Transverse colon (tissue), 4 donors: ENCODE data around the gene PI4KA. TPM values are rescaled to one million over a fixed set of nuclear protein-coding genes. Genes with fewer than 3 reads are reported as not detected.
"Not testable (repeated sequence)": the region's sequence is repeated elsewhere in the genome, so short reads cannot be mapped to it uniquely, and the experiment has no call there.

Experiments used
- DNase-seq: peaks from one replicate; pipeline ENCODE4 v3.0.0-alpha.2; 2019
- H3K27ac ChIP-seq, 4 donors: fragments of 200-600 bp; sonication (generic); 2 replicates each; pipeline ENCODE4 v1.5.1; 2016 to 2018; ENCODE audit warnings: inconsistent platforms in 4 of 4
- H3K27me3 ChIP-seq: fragments of 200-600 bp; sonication (generic); 2 replicates; pipeline ENCODE4 v1.5.1; 2017; ENCODE audit warnings: inconsistent platforms
- H3K36me3 ChIP-seq, 4 donors: fragments of 200-600 bp; sonication (generic); 2 replicates each; pipeline ENCODE4 v1.5.1; 2017 to 2019; ENCODE audit warnings: inconsistent platforms in 4 of 4
- H3K4me1 ChIP-seq, 4 donors: fragments of 200-600 bp; sonication (generic); 2 replicates each; pipeline ENCODE4 v1.5.1; 2017 to 2020; ENCODE audit warnings: inconsistent platforms in 4 of 4
- H3K4me3 ChIP-seq, 4 donors: fragments of 200-600 bp; sonication (generic); 1 replicate in 1 of 4; 2 replicates in 3 of 4; pipeline versions ENCODE4 v1.5.1 to v1.6.1; 2017 to 2019; ENCODE audit warnings: inconsistent platforms in 4 of 4
- H3K9me3 ChIP-seq, 2 donors: fragments of 200-600 bp; sonication (generic); 2 replicates each; pipeline ENCODE4 v1.5.1; 2017 to 2019; ENCODE audit warnings: inconsistent platforms in 2 of 2
- EP300 ChIP-seq: sonication (generic); formaldehyde crosslinking; IDR thresholded peaks from one replicate; pipeline ENCODE4 v1.6.1; 2017; ENCODE audit warnings: antibody characterized with exemption, low read depth
- POLR2A ChIP-seq: fragments of 450-650 bp; IDR thresholded peaks from one replicate; pipeline ENCODE4 v1.6.1; 2016; ENCODE audit warnings: antibody characterized with exemption, mild to moderate bottlenecking, moderate library complexity
- POLR2AphosphoS5 ChIP-seq, 3 donors: sonication (generic); formaldehyde crosslinking; IDR thresholded peaks; one replicate each; pipeline ENCODE4 v1.6.1; 2016; ENCODE audit warnings: antibody characterized with exemption in 3 of 3
- WGBS, 2 donors: methylation state at CpG; one replicate each; pipeline ENCODE4 v1.1.5; 2018; ENCODE audit warnings: low coverage in 1 of 2; 5-methylcytosine and 5-hydroxymethylcytosine counted together
- in situ Hi-C, 4 donors: fragments of 200-750 bp; cut with MboI; loops; one replicate each; pipeline versions ENCODE4 v1.15.0 to v1.15.1; 2017; ENCODE audit warnings: low sequenced_read_pairs in 3 of 4, low pct_ligation_motif_present in 1 of 4, low pct_unique_long_range_greater_than_20kb in 1 of 4
- intact Hi-C: fragments of 100-400 bp; cut with DNase I; formaldehyde crosslinking; loops from one replicate; pipeline ENCODE4 v1.15.1; 2023; ENCODE audit warnings: low total_unique reads
- total RNA-seq, 4 donors: library from RNA; depleted of rRNA; stranded (reverse); fragments of >200 nt; gene quantifications; one replicate each; pipeline ENCODE4 v1.1.0, GENCODE V29; 2016
- TF ChIP-seq, protein P1 (sequence below), 5 experiments: fragments of 200-600 bp in 3 of 5; fragments of 450-650 bp in 2 of 5; sonication (generic) in 3 of 5; IDR thresholded peaks; 1 replicate in 2 of 5; 2 replicates in 3 of 5; pipeline ENCODE4 v1.5.1; 2016 to 2017; ENCODE audit warnings: antibody characterized with exemption in 5 of 5, inconsistent platforms in 3 of 5, mild to moderate bottlenecking in 2 of 5, moderate library complexity in 1 of 5

Gene PI4KA
- total RNA-seq, 4 donors from 2014 or later: 90.8 to 126 (median 109) TPM

DNA sequence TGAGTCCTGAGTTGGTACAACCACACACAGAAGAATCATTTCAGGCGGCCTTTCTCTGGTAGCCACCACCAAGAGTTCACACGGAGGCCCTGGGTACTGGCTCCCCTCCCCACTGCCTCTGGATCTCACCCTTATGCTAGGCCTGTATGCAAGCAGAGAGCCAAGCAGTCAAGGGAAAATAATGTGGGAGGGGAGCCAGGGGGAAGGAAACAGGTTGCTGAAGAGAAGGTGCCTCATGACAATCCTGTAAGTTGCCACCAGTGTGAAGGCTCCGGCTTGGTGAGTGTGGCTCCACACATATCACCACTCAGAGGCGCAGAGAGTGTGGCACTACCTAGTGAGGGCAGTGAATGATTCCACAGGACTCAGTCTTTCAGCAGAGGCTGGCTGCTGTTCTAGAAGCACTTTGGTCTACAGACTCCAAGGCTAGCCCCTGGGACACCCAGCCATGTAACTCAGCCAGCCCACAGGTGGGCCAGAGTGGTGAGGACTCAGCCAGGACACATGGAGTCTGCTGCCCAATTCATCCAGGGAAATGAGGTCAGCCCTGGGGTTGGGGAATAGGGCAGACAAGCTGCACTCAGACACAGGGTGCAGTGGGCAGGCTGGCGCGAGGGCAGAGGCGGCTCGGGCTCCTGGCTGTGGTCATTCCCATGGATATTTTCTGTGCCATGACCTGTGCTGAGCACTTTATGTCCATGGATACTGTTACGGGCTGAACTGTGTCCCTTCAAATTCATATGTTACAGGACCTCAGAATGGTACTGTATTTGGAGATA is 133.7 kb downstream of the PI4KA start:
- WGBS, 2 donors: 97 to 100% methylated on average over 1 to 9 of the region's 9 CpGs
- H3K27me3 ChIP-seq: no peaks in the 10 kb centered on the region
- no peak overlapping the region for H3K4me3 ChIP-seq
- in situ Hi-C loops (loop anchor here in 1 of 4 donors (25.0 kb wide), 2 partner anchors 138 to 313 kb away; no protein-coding TSS in a partner anchor), intact Hi-C loops (loop anchor here (5.0 kb wide), 1 partner anchor 277 kb away; the partner anchor contains the start of gene THAP7)
- no peak for TF ChIP-seq POLR2AphosphoS5 (IDR thresholded peaks at IDR 0.05)
- TF ChIP-seq EP300: no peak
- no peak for TF ChIP-seq POLR2A
- TF ChIP-seq, protein P1, sequence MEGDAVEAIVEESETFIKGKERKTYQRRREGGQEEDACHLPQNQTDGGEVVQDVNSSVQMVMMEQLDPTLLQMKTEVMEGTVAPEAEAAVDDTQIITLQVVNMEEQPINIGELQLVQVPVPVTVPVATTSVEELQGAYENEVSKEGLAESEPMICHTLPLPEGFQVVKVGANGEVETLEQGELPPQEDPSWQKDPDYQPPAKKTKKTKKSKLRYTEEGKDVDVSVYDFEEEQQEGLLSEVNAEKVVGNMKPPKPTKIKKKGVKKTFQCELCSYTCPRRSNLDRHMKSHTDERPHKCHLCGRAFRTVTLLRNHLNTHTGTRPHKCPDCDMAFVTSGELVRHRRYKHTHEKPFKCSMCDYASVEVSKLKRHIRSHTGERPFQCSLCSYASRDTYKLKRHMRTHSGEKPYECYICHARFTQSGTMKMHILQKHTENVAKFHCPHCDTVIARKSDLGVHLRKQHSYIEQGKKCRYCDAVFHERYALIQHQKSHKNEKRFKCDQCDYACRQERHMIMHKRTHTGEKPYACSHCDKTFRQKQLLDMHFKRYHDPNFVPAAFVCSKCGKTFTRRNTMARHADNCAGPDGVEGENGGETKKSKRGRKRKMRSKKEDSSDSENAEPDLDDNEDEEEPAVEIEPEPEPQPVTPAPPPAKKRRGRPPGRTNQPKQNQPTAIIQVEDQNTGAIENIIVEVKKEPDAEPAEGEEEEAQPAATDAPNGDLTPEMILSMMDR (IDR thresholded peaks at IDR 0.05): no peak
- H3K4me1 ChIP-seq: no peaks in the 10 kb centered on the region
- H3K9me3 ChIP-seq: no peaks in the 10 kb centered on the region
- peaks cover 0 to 44% (median 19%) of the 10 kb centered on the region in 4 donors for H3K36me3 ChIP-seq
- no peak overlapping the region for H3K27ac ChIP-seq
- DNase-seq: no peak

DNA sequence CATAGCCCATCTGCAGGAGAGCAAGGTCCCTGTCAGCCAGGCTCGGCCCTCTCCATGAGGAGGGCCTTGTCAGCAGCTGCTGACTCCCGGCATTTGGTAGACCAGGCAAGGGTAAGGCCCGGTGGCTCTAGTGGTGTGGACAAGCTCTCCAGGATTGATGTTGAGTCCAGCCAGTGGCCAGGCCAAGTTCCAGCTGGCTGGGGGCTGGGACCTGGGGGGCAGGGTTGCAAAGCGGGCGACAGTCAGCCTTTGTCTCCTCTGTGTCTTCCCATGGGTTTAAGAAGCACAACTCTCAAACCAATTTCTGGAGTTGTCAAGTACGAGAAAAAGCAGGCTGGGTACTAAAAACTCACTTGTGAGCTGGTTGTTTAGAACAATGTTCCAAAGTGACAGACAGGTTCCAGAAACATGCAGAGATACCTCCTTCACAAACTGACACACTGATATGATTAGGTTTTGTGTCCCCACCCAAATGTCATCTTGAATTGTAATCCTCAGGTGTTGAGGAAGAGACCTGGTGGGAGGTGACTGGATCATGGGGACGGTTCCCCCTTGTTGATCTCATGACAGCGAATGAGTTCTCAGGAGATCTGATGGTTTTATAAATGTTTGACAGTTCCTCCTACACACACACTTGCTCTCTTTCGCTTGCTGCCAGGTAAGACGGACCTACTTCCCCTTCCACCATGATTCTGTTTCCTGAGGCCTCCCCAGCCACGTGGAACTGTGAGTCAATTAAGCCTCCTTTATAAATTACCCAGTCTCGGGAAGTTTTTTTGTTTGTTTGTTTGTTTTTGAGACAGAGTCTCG is 137.0 kb downstream of the PI4KA start:
- Histone ChIP-seq H3K36me3 (peaks cover 0 to 15% (median 6%) of the 10 kb centered on the region in 4 donors), H3K9me3 (no peaks in the 10 kb centered on the region), H3K27me3 (no peaks in the 10 kb centered on the region), H3K4me3 (no peak overlapping the region), H3K27ac (no peak overlapping the region), H3K4me1 (no peaks in the 10 kb centered on the region)
- intact Hi-C loops: loop anchor here (5.0 kb wide), 1 partner anchor 281 kb away; the partner anchor contains the start of gene THAP7
- in situ Hi-C loops: loop anchor here in 1 of 4 donors (25.0 kb wide), 1 partner anchor 134 kb away; no protein-coding TSS in a partner anchor
- TF ChIP-seq, protein P1 (IDR thresholded peaks at IDR 0.05): no peak
- TF ChIP-seq EP300: no peak
- no peak for TF ChIP-seq POLR2A
- no peak for TF ChIP-seq POLR2AphosphoS5 (IDR thresholded peaks at IDR 0.05)
- no peak for DNase-seq
- 84 to 85% methylated on average over 7 to 13 of the region's 13 CpGs for WGBS, 2 donors

DNA sequence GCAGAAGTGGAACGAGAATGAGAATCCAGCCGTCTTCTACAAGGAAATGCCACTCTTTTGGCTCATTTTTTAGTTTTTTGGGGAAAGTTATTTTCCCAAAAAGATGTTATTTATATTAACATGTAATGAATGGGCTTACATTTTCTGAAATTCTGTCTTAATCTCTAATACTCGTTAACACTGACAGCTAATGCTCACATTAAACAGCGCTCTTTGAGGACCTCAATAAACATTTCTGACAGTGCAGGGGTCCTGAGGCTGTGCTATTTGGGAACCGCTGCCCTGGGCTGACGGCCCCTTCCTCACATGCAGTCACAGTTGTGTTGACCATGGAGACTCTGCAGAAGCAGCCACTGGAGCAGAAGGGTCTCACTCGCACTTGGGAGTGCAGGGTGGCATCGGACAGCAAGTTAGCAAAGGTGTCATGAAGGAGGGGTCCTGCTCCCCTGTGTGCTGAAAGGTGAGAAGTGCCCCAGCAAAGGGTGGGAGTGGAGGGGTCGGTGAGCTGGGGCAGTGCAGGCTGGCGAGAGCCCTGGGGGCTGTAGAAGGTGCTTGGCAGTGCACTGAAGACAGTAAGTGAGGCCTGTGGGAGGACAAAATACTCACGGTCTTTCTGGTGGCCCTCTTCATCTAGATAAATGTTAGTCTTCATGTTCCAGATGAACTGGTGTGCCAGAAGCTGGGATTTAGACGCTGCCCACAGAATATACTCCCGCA is 137.8 kb downstream of the PI4KA start:
- Histone ChIP-seq H3K27ac (no peak overlapping the region), H3K36me3 (peaks cover 0 to 7% (median 0%) of the 10 kb centered on the region in 4 donors), H3K27me3 (no peaks in the 10 kb centered on the region), H3K4me1 (no peaks in the 10 kb centered on the region), H3K4me3 (no peak overlapping the region), H3K9me3 (no peaks in the 10 kb centered on the region)
- TF ChIP-seq EP300: no peak
- TF ChIP-seq POLR2AphosphoS5 (IDR thresholded peaks at IDR 0.05): no peak
- TF ChIP-seq POLR2A: no peak
- TF ChIP-seq, protein P1 (IDR thresholded peaks at IDR 0.05): no peak
- intact Hi-C loops: loop anchor here (5.0 kb wide), 1 partner anchor 281 kb away; the partner anchor contains the start of gene THAP7
- 86 to 93% methylated on average over 4 to 13 of the region's 13 CpGs for WGBS, 2 donors
- no peak for DNase-seq
- in situ Hi-C loops: loop anchor here in 1 of 4 donors (25.0 kb wide), 1 partner anchor 134 kb away; no protein-coding TSS in a partner anchor

DNA sequence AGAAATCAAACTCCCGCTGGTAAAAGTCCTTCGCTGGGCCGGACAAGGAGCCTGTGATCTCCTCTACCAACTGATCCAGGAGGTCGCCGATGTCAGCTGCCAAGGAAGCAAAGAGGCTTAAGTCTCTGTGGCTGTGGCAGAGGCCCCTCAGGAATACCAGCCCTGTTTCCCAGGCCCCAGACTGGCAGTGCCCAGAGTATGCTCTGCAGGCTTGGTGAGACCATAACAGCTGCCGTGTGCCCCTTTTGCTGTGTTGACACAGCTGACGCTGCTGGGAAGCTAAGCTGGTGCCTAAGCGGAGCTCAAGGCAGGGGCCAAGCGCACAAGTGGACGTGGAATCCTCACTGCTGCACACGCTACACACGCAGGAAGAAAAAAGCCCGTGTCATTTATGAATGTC is 139.9 kb downstream of the PI4KA start:
- intact Hi-C loops, DNase-seq, H3K4me1 ChIP-seq, H3K4me3 ChIP-seq, H3K9me3 ChIP-seq, H3K36me3 ChIP-seq, H3K27ac ChIP-seq, H3K27me3 ChIP-seq: not testable (repeated sequence)
- in situ Hi-C loops: loop anchor here in 1 of 4 donors (25.0 kb wide), 1 partner anchor 131 kb away; no protein-coding TSS in a partner anchor
- 94% methylated on average over 10 of the region's 13 CpGs; no CpG with 5 or more reads in 1 of the 2 donors for WGBS, 2 donors

DNA sequence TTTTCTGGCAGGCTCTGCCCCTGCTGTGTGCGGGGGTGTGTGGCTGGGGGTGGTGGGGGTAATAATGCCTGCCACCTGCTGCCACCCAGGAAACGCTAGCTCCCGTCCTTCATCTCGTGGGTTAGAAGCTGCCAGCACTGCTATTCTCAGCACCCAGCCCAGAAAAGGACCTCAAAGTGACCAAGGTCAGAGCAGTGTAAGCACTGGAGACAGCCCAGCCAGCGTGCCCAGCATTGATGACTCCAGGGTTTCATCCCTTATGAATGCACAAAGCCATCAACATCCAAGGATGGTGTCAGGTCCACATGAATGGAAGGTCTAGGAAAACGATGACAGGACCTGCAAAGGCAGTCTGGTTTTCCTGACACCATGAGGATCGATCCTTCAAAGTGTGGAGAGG is 140.6 kb downstream of the PI4KA start:
- H3K4me3 ChIP-seq, H3K27ac ChIP-seq, H3K27me3 ChIP-seq, DNase-seq, H3K36me3 ChIP-seq, intact Hi-C loops, H3K4me1 ChIP-seq, H3K9me3 ChIP-seq: not testable (repeated sequence)
- 54 to 80% methylated on average over 1 to 6 of the region's 7 CpGs for WGBS, 2 donors
- in situ Hi-C loops: loop anchor here in 1 of 4 donors (25.0 kb wide), 1 partner anchor 131 kb away; no protein-coding TSS in a partner anchor

DNA sequence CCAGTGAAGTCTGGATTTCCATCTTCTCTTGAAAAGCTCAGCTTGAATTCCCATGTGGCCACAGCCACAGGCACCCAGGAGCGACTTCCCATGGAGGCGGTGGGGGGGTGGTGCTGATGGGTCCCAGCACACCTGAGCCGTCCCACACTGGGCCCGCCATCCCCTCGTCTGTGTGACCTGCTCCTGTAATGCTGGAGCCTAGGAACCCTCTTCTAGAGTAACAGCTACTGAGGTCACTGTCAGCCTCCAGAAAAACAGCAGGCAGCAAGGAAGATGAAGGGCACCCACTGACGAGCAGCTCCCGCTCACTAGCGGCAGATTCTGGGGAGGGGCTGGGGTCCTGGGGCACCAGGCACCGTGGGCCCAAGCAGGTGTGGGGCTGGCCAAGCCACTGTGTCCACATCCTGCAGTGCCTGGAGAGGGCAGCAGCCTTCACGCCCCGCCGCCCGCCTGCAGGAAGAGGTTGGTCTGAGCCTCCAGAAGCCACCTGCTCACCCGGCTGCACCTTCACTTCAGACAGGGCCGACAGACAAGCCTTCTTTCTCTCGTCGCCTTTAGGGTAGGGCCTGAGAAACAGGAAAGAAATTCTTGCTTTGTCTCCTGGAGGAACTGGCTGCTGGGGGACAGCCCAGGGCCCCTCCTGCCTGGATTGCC is 141.3 kb downstream of the PI4KA start:
- H3K4me1 ChIP-seq, H3K9me3 ChIP-seq, H3K27me3 ChIP-seq, DNase-seq, intact Hi-C loops, H3K36me3 ChIP-seq, H3K4me3 ChIP-seq, H3K27ac ChIP-seq: not testable (repeated sequence)
- WGBS, 2 donors: 55 to 57% methylated on average over 4 to 14 of the region's 17 CpGs
- in situ Hi-C loops: loop anchor here in 1 of 4 donors (25.0 kb wide), 1 partner anchor 130 kb away; no protein-coding TSS in a partner anchor
